ENCODE data around the gene DNASE1L1.

DNASE1L1 gene

DNA sequence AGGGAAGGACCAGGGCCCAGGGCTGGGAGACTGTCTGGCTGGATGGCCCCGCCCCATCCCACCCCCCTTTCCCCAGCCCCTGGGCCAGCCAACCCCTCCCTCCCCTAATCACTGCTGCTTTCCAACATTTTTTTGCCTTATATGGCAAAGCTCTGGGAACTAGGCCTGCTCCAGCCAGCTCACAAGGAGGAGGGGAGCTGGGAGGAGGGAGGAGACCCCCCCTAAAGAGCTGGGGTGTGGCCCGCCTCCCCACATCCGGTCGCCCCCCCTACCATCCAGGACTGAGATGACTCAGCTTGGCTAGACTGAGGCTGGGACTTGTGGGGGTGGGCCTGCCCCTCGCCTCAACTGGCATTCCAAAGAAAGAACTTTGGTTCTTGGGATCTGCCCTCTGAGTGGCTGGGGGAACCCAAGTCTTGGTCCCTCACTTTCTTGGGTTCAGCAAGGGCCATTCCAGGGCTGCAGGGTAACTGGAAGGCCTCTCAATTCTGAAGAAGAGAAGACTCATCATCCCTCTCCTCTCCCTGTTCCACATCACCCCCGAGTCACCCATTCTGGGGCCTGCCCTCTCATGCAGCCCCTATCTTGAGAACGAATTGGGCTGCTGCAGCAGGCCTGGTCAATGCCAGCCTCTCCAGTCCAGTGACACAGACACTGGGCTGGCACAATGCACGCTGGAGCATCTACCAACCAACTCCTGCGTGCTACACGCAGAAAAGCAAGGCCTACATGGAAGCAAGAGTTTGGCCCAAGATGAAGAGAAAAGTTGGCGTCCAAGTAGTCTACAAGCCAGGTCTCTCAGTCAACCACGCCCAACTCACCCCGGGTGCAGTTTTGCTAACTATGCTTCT, 39.4 kb downstream of the DNASE1L1 start (continued):
- TF ChIP-seq ZNF830 (tag by site-specific recombination; IDR thresholded peaks at IDR 0.05; ENCODE audit: low read depth) (no peak), ZNF792 (tag by site-specific recombination; IDR thresholded peaks at IDR 0.05) (no peak), ZNF561 (tag by site-specific recombination; IDR thresholded peaks at IDR 0.05; ENCODE audit: borderline replicate concordance) (no peak), KLF7 (tag by site-specific recombination; IDR thresholded peaks at IDR 0.05; ENCODE audit: borderline replicate concordance) (peak; percentile 24; the same call in 1 of the 2 replicates), ZNF175 (tag by site-specific recombination; IDR thresholded peaks at IDR 0.05) (no peak), ZNF266 (tag by site-specific recombination; IDR thresholded peaks at IDR 0.05; ENCODE audit: low read depth) (no peak), ZNF140 (tag by site-specific recombination; IDR thresholded peaks at IDR 0.05) (no peak), ZNF214 (tag by site-specific recombination; IDR thresholded peaks at IDR 0.05; ENCODE audit: borderline replicate concordance) (no peak), ZNF48 (tag by site-specific recombination; IDR thresholded peaks at IDR 0.05) (no peak), ZNF292 (tag by site-specific recombination; IDR thresholded peaks at IDR 0.05; ENCODE audit: borderline replicate concordance, low read depth) (no peak), ZBTB17 (tag by site-specific recombination; IDR thresholded peaks at IDR 0.05) (peak; percentile 64), ZNF571 (tag by site-specific recombination; IDR thresholded peaks at IDR 0.05) (no peak), WT1 (tag by site-specific recombination; IDR thresholded peaks at IDR 0.05) (peak; percentile 75), YY1 (tag by site-specific recombination; IDR thresholded peaks at IDR 0.05) (no peak), ZNF548 (tag by site-specific recombination; IDR thresholded peaks at IDR 0.05) (no peak), ZBTB20 (tag by site-specific recombination; IDR thresholded peaks at IDR 0.05) (peak; percentile 60; the same call in 1 of the 2 replicates), ZNF341 (tag by site-specific recombination; IDR thresholded peaks at IDR 0.05; ENCODE audit: low read depth) (peak; percentile 36; the same call in 1 of the 2 replicates)
- TF ChIP-seq, protein P1, sequence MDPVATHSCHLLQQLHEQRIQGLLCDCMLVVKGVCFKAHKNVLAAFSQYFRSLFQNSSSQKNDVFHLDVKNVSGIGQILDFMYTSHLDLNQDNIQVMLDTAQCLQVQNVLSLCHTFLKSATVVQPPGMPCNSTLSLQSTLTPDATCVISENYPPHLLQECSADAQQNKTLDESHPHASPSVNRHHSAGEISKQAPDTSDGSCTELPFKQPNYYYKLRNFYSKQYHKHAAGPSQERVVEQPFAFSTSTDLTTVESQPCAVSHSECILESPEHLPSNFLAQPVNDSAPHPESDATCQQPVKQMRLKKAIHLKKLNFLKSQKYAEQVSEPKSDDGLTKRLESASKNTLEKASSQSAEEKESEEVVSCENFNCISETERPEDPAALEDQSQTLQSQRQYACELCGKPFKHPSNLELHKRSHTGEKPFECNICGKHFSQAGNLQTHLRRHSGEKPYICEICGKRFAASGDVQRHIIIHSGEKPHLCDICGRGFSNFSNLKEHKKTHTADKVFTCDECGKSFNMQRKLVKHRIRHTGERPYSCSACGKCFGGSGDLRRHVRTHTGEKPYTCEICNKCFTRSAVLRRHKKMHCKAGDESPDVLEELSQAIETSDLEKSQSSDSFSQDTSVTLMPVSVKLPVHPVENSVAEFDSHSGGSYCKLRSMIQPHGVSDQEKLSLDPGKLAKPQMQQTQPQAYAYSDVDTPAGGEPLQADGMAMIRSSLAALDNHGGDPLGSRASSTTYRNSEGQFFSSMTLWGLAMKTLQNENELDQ (tag by site-specific recombination; IDR thresholded peaks at IDR 0.05; ENCODE audit: low read depth): no peak
- TF ChIP-seq, protein P2, sequence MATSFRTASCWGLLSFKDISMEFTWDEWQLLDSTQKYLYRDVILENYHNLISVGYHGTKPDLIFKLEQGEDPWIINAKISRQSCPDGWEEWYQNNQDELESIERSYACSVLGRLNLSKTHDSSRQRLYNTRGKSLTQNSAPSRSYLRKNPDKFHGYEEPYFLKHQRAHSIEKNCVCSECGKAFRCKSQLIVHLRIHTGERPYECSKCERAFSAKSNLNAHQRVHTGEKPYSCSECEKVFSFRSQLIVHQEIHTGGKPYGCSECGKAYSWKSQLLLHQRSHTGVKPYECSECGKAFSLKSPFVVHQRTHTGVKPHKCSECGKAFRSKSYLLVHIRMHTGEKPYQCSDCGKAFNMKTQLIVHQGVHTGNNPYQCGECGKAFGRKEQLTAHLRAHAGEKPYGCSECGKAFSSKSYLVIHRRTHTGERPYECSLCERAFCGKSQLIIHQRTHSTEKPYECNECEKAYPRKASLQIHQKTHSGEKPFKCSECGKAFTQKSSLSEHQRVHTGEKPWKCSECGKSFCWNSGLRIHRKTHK (tag by site-specific recombination; IDR thresholded peaks at IDR 0.05): no peak
- TF ChIP-seq, protein P3, sequence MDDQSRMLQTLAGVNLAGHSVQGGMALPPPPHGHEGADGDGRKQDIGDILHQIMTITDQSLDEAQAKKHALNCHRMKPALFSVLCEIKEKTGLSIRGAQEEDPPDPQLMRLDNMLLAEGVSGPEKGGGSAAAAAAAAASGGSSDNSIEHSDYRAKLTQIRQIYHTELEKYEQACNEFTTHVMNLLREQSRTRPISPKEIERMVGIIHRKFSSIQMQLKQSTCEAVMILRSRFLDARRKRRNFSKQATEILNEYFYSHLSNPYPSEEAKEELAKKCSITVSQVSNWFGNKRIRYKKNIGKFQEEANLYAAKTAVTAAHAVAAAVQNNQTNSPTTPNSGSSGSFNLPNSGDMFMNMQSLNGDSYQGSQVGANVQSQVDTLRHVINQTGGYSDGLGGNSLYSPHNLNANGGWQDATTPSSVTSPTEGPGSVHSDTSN (CRISPR knock-in tag; IDR thresholded peaks at IDR 0.05): no peak
- TF ChIP-seq, protein P4, sequence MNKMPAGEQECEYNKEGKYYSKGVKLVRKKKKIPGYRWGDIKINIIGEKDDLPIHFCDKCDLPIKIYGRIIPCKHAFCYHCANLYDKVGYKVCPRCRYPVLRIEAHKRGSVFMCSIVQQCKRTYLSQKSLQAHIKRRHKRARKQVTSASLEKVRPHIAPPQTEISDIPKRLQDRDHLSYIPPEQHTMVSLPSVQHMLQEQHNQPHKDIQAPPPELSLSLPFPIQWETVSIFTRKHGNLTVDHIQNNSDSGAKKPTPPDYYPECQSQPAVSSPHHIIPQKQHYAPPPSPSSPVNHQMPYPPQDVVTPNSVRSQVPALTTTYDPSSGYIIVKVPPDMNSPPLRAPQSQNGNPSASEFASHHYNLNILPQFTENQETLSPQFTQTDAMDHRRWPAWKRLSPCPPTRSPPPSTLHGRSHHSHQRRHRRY (tag by site-specific recombination; IDR thresholded peaks at IDR 0.05): no peak
- TF ChIP-seq, protein P5, sequence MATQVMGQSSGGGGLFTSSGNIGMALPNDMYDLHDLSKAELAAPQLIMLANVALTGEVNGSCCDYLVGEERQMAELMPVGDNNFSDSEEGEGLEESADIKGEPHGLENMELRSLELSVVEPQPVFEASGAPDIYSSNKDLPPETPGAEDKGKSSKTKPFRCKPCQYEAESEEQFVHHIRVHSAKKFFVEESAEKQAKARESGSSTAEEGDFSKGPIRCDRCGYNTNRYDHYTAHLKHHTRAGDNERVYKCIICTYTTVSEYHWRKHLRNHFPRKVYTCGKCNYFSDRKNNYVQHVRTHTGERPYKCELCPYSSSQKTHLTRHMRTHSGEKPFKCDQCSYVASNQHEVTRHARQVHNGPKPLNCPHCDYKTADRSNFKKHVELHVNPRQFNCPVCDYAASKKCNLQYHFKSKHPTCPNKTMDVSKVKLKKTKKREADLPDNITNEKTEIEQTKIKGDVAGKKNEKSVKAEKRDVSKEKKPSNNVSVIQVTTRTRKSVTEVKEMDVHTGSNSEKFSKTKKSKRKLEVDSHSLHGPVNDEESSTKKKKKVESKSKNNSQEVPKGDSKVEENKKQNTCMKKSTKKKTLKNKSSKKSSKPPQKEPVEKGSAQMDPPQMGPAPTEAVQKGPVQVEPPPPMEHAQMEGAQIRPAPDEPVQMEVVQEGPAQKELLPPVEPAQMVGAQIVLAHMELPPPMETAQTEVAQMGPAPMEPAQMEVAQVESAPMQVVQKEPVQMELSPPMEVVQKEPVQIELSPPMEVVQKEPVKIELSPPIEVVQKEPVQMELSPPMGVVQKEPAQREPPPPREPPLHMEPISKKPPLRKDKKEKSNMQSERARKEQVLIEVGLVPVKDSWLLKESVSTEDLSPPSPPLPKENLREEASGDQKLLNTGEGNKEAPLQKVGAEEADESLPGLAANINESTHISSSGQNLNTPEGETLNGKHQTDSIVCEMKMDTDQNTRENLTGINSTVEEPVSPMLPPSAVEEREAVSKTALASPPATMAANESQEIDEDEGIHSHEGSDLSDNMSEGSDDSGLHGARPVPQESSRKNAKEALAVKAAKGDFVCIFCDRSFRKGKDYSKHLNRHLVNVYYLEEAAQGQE (tag by site-specific recombination; IDR thresholded peaks at IDR 0.05): no peak
- TF ChIP-seq, protein P6, sequence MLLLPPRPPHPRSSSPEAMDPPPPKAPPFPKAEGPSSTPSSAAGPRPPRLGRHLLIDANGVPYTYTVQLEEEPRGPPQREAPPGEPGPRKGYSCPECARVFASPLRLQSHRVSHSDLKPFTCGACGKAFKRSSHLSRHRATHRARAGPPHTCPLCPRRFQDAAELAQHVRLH (tag by site-specific recombination; IDR thresholded peaks at IDR 0.05): no peak
- TF ChIP-seq, protein P7, sequence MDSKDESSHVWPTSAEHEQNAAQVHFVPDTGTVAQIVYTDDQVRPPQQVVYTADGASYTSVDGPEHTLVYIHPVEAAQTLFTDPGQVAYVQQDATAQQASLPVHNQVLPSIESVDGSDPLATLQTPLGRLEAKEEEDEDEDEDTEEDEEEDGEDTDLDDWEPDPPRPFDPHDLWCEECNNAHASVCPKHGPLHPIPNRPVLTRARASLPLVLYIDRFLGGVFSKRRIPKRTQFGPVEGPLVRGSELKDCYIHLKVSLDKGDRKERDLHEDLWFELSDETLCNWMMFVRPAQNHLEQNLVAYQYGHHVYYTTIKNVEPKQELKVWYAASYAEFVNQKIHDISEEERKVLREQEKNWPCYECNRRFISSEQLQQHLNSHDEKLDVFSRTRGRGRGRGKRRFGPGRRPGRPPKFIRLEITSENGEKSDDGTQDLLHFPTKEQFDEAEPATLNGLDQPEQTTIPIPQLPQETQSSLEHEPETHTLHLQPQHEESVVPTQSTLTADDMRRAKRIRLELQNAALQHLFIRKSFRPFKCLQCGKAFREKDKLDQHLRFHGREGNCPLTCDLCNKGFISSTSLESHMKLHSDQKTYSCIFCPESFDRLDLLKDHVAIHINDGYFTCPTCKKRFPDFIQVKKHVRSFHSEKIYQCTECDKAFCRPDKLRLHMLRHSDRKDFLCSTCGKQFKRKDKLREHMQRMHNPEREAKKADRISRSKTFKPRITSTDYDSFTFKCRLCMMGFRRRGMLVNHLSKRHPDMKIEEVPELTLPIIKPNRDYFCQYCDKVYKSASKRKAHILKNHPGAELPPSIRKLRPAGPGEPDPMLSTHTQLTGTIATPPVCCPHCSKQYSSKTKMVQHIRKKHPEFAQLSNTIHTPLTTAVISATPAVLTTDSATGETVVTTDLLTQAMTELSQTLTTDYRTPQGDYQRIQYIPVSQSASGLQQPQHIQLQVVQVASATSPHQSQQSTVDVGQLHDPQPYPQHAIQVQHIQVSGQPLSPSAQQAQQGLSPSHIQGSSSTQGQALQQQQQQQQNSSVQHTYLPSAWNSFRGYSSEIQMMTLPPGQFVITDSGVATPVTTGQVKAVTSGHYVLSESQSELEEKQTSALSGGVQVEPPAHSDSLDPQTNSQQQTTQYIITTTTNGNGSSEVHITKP (tag by site-specific recombination; IDR thresholded peaks at IDR 0.05): peak; percentile 90

Measured in HEK293 (cell line).